Measurements from ENCODE around the gene TMEM18. TPM values are rescaled to one million over a fixed set of nuclear protein-coding genes. Genes with fewer than 3 reads are reported as not detected.

TMEM18 gene
- total RNA-seq, 1 experiment from 2014 or later: 49.6 TPM

- Histone ChIP-seq H3K36me3 (ENCODE audit: control insufficient read depth, insufficient read depth, low read length) (no peaks in the 10 kb centered on the region), H3K27me3 (ENCODE audit: control insufficient read depth, insufficient read depth, low read length) (no peaks in the 10 kb centered on the region; the same call in none of the 2 replicates), H3K4me1 (ENCODE audit: control insufficient read depth, insufficient read depth, low read length) (no peaks in the 10 kb centered on the region), H3K9me3 (ENCODE audit: control insufficient read depth, insufficient read depth, low read depth, low read length) (no peaks in the 10 kb centered on the region), H3K27ac (ENCODE audit: low read length) (no peak overlapping the region), H3K4me3 (ENCODE audit: low read depth in 2 of 2, low read length in 2 of 2) (no peak overlapping the region)
- no TSS peak for BruUV-seq (replicated peaks)
- POLR2A ChIA-PET: no interaction called here
- CTCF ChIA-PET: no interaction called here
- ATAC-seq (no peak), DNase-seq (ENCODE audit: low read depth, low spot score) (no peak)
- in situ Hi-C loops (cut with HindIII; ENCODE audit: low pct_unique_long_range_greater_than_20kb, low sequenced_read_pairs) (no loop called here), intact Hi-C loops (cut with micrococcal nuclease; ENCODE audit: unreplicated experiment) (no loop called here)
- TF ChIP-seq CTCF (IDR thresholded peaks at IDR 0.05): no peak
- no peak for TF ChIP-seq TCF7L2 (IDR thresholded peaks at IDR 0.05; ENCODE audit: low read depth, low read length)
- TF ChIP-seq SIN3A (IDR thresholded peaks at IDR 0.05; ENCODE audit: borderline replicate concordance, insufficient read depth, low read depth, low read length): no peak
- no peak for TF ChIP-seq POLR2AphosphoS5 (IDR thresholded peaks at IDR 0.05; ENCODE audit: low read depth, low read length)
- TF ChIP-seq REST (IDR thresholded peaks at IDR 0.05; ENCODE audit: insufficient read depth in 1 of 2, low read depth in 2 of 2, low read length in 1 of 2): no peak
Observed at GRCh38 chr2:644871-645270, 32.3 kb downstream of the TMEM18 start.

- no peaks in the 10 kb centered on the region for H3K4me1 ChIP-seq (ENCODE audit: control insufficient read depth, insufficient read depth, low read length)
- DNase-seq (ENCODE audit: low read depth, low spot score) (no peak), ATAC-seq (no peak)
- H3K27me3 ChIP-seq (ENCODE audit: control insufficient read depth, insufficient read depth, low read length): no peaks in the 10 kb centered on the region; the same call in none of the 2 replicates
- TF ChIP-seq TCF7L2 (IDR thresholded peaks at IDR 0.05; ENCODE audit: low read depth, low read length) (no peak), SIN3A (IDR thresholded peaks at IDR 0.05; ENCODE audit: borderline replicate concordance, insufficient read depth, low read depth, low read length) (no peak), REST (IDR thresholded peaks at IDR 0.05; ENCODE audit: insufficient read depth in 1 of 2, low read depth in 2 of 2, low read length in 1 of 2) (no peak), POLR2AphosphoS5 (IDR thresholded peaks at IDR 0.05; ENCODE audit: low read depth, low read length) (no peak), CTCF (IDR thresholded peaks at IDR 0.05) (no peak)
- no peak overlapping the region for H3K27ac ChIP-seq (ENCODE audit: low read length)
- H3K4me3 ChIP-seq (ENCODE audit: low read depth in 2 of 2, low read length in 2 of 2): no peak overlapping the region
- intact Hi-C loops (cut with micrococcal nuclease; ENCODE audit: unreplicated experiment): no loop called here
- in situ Hi-C loops (cut with HindIII; ENCODE audit: low pct_unique_long_range_greater_than_20kb, low sequenced_read_pairs): no loop called here
- ChIA-PET POLR2A (no interaction called here), CTCF (no interaction called here)
- no peaks in the 10 kb centered on the region for H3K36me3 ChIP-seq (ENCODE audit: control insufficient read depth, insufficient read depth, low read length)
- no peaks in the 10 kb centered on the region for H3K9me3 ChIP-seq (ENCODE audit: control insufficient read depth, insufficient read depth, low read depth, low read length)
- BruUV-seq (replicated peaks): no TSS peak
Observed at GRCh38 chr2:643761-644160, 33.4 kb downstream of the TMEM18 start.
